HL-60/S4 treated with retinoic acid at 250 ng/mL for 4 days and 3 days (cell line): ENCODE data around the gene SRRM2.

Experiments used
- in situ Hi-C: fragments of 300-500 bp; cut with MboI; formaldehyde crosslinking; loops from 2 replicates; pipeline ENCODE4 v1.7.0; 2022; ENCODE audit warnings: low sequenced_read_pairs

The SRRM2 gene

DNA sequence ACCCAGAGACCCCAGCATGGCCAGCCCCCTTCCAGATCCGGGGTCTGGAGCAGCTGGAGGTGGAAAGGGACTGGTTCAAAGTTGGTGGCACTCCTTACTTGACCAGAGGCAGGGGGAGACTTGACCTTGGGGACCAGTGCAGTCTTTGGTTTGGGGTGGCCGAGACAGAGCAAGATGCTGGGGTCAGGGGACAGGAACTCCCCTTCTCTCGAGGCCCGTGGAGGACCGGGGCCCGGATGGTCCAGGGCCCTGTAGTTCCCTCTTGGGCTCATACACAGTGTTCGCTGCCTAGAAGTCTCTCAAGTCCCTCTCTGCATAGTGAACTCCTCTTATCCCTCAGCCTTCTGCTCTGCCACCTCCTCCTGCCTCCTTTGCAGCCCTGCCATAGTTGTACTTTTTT lies 35.5 kb downstream of the SRRM2 start:
- in situ Hi-C loops: no loop called here

DNA sequence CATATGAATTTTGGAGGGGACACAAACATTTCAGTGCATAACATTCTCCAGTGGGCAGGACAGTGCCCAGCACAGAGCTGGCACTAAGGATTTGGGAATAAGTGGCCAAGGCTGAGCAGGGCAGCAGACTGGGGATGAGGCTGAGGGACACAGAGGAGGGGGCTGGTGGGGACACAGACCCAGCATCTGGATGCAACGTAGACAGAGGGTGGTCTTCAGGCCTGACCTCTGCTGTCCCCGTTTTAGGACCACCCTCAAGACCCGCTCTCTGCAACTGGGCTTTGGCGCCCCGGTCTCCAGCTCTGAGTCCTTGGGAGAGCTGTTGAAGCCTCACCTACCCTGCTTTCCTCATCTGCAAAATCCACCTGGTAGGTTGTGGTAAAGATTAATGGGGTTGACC lies 38.2 kb downstream of the SRRM2 start:
- in situ Hi-C loops: no loop called here

GRCh38 chr16:2791174-2791573 lies 38.7 kb downstream of the SRRM2 start:
- in situ Hi-C loops: no loop called here

DNA sequence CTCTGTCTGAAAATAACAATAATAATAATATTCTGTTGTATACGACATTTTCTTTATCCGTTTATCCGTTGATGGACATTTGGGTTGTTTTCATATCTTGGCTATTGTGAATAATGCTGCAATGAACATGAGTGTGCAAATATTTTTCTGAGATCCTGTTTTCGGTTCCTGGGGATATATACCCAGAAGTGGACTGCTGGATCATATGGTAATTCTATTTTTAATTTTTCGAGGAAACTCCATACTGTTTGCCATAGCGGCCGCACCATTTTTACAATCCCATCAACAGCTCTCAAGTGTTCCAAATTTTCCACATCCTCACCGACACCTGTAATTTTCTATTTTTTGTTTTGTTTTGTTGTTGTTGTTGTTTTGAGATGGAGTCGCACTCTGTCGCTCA lies 40.5 kb downstream of the SRRM2 start:
- in situ Hi-C loops: no loop called here

DNA sequence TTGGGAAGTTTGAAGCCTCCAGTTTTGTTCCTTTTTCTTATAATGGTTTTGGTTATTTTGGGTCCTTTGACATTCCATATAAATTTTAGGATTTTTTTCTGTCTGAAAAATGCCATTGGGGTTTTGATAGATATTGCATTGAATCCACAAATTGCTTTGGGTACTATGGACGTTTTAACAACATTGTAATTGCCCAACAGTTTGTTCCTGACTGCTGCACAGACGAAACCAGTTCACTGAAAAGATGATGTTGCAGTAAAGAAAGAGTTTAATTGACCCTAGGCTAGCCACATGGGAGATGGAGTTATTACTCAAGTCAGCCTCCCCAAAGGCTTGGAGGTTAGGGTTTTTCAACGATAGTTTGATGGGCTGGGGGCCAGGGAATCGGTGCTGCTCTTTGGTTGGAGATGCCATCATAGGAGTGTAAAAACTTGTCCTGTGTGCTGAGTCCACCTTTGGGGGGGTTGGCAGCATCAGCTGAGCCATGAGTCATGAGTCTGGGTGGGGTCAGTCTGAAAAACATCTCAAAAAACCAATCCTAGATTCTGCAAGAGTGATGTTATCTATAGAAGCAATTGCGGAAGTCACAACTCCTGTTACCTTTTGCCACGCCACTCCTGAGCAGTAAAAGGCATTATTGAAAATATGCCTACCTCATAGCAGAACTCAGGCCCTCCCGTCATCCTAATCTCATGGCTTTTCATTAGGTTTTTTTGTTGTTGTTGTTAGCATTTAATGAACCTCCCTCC lies 43.1 kb downstream of the SRRM2 start:
- in situ Hi-C loops: no loop called here

GRCh38 chr16:2798723-2799204 lies 46.3 kb downstream of the SRRM2 start:
- in situ Hi-C loops: no loop called here

DNA sequence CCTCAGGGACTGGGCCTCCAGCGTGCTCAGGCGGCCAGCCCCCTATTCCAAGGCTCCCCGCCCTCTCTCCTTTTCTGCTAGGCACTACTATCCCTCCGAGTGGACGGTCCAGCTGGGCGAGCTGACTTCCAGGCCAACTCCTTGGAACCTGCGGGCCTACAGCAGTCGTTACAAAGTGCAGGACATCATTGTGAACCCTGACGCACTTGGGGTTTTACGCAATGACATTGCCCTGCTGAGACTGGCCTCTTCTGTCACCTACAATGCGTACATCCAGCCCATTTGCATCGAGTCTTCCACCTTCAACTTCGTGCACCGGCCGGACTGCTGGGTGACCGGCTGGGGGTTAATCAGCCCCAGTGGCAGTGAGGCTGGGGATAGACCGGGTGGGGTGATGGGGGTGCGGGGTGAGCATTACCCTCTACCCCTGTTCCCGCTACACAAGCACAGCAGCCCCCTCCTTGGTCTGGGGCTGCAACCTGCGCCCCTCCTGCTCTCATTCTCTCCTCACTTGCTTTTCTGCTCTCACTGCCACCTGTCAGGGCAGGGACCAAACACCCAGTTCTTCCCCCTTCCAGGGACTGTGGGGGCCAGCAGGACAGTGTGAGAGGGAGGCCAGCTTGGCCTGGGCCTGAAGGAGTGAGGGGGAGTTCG lies 46.9 kb downstream of the SRRM2 start:
- in situ Hi-C loops: no loop called here

DNA sequence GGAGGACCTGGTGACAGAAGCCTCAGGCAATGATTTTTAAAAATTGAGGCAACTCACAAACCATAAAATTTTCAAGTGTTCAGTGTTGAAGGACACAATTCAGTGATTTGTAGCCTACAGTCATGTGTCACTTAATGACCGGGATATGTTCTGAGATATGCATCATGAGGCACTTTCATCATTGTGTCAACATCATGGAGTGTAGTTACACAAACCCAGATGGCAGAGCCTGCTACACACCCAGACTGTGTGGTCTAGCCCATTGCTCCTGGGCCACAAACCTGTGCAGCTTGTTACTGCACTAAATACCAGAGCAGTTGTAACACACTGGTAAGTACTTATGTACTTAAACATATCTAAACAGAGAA lies 47.4 kb downstream of the SRRM2 start:
- in situ Hi-C loops: no loop called here

DNA sequence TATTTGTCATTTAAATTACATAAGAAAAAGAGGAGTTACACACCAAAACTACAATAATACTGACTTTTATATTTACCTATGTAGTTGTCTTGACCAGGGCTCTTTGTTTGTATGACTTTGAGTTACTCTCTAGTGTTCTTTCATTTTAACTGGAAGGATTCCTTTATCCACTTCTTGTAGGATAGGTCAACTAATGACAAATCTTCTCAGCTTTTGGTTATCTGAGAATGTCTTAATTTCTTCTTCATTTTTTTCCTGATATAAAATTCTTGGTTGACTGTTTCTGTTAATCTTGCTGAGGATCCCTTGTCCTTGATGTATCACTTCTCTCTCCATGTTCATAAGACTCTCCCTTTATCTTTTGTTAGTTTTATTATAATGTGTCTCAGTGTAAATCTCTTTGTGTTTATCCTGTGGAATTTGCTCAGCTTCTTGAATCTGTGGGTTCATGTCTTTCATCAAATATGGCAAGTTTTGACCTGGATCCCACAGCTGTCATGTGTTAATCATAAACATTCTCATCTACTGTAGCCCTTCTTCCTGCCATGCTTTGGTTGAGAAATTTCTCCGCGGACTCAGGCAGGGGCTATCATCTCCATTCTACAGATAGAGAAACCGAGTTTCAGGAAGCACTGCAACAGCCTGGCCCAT lies 51.2 kb downstream of the SRRM2 start:
- in situ Hi-C loops: no loop called here

- in situ Hi-C loops: no loop called here
These were observed 52.3 kb downstream of the SRRM2 start for GRCh38 chr16:2804728-2805127.

GRCh38 chr16:2806286-2806685 lies 53.8 kb downstream of the SRRM2 start:
- in situ Hi-C loops: no loop called here

GRCh38 chr16:2808181-2808580 lies 55.7 kb downstream of the SRRM2 start:
- in situ Hi-C loops: no loop called here

GRCh38 chr16:2809149-2809760 lies 56.8 kb downstream of the SRRM2 start:
- in situ Hi-C loops: no loop called here

- in situ Hi-C loops: no loop called here
These were observed 58.2 kb downstream of the SRRM2 start for GRCh38 chr16:2810651-2811050.

DNA sequence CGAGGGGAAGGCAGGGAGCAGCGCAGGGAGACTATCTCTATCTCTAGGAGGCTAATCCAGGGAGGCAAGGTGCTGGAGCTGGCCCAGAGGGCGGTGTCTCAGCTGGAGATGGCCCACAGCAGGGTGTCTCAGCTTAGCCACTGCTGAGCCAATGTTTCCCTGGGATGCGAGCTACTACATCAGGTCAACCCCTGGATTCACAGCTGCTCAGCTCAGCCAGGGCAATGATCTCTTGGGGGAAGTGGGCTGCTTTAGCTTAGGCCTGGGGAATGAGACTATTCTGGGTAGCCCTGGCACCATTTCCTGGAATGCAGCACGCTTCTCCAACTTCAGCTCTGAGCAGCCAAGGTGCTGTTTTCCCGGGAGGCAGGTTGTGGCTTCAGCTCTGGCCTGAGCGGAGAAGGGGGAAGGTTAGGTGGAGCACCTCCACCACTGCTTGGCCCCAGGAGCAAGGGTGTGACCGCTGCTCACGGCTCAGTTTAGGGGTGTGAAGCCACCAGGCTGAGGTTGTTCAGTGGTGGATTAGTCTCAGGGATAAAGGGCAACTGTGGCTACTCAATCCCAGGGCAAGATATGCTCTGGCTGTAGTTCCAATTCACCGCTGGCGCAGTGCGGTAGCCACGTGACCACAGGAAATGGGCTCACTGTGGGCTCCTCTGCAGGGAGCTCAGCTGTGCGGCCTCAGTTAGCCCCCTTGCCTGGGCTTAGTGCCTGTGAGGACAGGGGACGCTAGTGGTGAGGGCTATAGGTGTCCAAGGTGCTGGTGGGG lies 59.4 kb downstream of the SRRM2 start:
- in situ Hi-C loops: no loop called here

DNA sequence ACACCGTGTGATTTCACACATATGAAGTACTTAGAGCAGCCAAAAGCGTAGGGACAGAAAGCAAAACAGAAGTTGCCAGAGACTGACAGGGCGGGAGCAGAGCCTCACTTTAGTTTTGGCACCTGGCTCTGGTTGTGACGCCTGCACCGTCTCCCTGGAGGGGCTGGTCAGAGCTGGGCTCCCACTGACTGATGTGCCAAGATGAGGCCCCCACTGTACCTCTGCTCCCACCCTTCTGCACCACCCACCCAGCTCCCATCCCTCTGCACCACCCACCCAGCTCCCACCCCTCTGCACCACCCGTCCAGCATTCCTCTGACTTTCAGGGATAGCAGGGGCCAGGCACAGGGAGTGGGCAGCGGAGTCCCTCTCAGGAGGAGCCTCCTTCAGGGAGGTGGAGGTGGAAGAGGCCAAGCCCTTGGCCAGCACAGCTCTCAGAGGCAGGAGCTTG lies 61.4 kb downstream of the SRRM2 start:
- in situ Hi-C loops: no loop called here

DNA sequence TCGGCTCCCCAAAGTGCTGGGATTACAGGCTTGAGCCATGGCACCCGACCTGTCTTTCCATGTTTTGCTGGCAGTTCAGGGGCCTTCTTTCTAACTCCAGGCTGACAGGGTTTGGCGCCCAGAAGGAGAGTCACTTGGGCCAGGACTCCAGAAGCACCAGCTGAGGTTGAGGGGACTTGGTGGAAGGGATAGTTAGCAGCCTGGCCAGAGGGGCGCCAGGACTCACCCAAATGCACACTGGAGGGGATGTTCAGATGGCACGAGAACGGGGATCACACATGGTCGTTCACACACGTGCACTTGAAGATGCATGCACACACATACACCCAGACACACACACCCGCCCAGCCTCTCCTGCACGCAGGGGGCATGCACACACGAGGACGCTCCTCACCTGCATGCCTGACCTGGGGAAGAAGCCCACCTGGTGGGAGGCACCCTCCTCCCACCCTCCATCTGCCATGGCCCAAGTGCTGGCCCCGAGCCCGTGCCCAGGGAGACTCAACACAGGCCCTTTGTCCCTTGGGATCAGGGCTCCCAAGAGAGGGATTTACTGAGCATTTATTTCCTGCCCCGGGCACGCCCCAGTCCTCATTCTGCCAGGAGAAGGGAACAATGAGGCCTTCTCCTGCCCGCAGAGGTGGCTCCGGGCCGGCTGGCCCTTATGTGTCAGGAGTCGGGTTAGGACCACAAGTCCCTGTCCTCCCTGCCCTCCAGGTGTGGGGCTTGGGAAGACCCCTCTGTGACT lies 62.3 kb downstream of the SRRM2 start:
- in situ Hi-C loops: no loop called here

DNA sequence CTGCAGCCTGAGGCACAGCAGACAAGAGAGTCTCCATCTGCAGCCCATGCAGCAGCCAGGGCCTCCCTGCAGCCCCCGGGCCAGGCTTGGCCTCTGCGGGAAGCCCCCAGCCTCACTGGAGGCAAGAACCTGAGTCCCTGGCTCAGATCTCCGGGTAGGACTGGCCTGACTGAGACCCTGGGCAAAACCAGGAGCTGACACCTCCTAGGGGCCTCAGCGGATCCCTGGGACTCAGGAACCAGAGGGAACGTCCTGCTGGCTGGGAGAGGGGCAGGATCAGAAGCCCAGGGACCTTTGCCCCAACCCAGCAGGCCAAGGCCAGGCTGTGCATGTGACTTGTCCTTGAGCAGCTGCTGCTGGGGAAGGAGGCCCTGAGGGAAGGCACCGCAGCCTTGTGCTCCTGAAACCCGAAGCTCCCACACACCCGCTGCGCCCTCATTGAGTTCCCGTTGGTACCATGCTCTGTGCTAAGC lies 62.9 kb downstream of the SRRM2 start:
- in situ Hi-C loops: no loop called here

DNA sequence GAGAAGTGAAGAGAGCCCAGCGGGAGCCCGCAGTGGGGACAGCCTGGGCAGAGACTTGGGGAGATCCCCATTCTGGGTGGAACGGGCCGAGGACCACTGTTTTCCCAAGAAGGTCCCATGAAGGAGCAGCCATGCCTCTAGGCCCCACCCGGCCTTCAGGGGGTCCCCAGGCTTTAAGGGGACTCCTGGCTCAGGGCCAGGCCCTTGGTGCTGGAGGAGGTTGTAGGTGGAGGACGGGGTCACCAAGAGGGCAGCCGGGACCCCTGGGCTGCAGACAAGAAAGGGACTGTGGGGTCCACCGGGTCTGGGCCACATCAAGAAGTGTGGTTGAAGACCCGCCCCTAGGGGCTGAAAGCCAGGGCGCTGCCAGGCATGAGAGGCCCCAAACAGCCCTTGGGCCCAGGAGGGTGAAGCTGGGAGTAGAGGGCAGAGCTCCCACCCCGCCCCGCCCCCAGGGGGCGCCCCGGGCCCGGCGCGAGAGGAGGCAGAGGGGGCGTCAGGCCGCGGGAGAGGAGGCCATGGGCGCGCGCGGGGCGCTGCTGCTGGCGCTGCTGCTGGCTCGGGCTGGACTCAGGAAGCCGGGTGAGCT lies 64.4 kb downstream of the SRRM2 start, which contains the start of gene PRSS21:
Gene PRSS21 (plus strand): TSS at position 487 of the 589 bp plus-strand sequence. CDS start 32 bp downstream, at position 519.
- in situ Hi-C loops: no loop called here
